Ovary (tissue), 3 donors: ENCODE data around the gene F8.

Source experiments
- POLR2A ChIP-seq: fragments of 450-650 bp; IDR thresholded peaks from one replicate; pipeline ENCODE4 v1.6.1; 2017; ENCODE audit warnings: antibody characterized with exemption, mild to moderate bottlenecking, moderate library complexity
- TF ChIP-seq, protein P1 (sequence below), 3 donors: fragments of 450-650 bp in 2 of 3; fragments of 200-600 bp in 1 of 3; IDR thresholded peaks; one replicate each; pipeline versions ENCODE4 v1.5.1 to v1.8.0; 2016 to 2022; ENCODE audit warnings: antibody characterized with exemption in 3 of 3, mild to moderate bottlenecking in 1 of 3
- donor health status: DM: no; HTN: no; CAD: no.

DNA sequence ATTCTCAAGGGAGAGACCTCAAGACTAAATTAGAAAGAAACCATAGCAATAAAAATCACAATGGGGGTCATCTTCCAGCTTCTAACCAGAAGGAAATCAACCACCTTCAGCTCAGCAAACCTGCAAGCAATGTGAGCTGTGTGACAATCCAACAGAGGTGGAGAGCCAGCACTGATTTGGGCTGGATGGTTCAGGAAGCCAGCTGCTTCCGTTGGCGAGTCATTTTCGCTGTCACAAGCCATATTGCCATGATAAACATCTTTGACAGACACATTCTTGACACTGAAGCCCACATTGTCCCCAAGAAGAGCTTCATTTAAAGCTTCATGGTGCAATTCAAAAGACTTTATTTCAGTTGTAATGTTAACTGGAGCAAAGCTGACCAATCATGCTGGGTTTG, 113.7 kb downstream of the F8 start:
- TF ChIP-seq, protein P1, sequence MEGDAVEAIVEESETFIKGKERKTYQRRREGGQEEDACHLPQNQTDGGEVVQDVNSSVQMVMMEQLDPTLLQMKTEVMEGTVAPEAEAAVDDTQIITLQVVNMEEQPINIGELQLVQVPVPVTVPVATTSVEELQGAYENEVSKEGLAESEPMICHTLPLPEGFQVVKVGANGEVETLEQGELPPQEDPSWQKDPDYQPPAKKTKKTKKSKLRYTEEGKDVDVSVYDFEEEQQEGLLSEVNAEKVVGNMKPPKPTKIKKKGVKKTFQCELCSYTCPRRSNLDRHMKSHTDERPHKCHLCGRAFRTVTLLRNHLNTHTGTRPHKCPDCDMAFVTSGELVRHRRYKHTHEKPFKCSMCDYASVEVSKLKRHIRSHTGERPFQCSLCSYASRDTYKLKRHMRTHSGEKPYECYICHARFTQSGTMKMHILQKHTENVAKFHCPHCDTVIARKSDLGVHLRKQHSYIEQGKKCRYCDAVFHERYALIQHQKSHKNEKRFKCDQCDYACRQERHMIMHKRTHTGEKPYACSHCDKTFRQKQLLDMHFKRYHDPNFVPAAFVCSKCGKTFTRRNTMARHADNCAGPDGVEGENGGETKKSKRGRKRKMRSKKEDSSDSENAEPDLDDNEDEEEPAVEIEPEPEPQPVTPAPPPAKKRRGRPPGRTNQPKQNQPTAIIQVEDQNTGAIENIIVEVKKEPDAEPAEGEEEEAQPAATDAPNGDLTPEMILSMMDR (IDR thresholded peaks at IDR 0.05), result no peak
- TF ChIP-seq POLR2A, result no peak
